ENCODE data around the gene SHISAL1. TPM values are rescaled to one million over a fixed set of nuclear protein-coding genes. Genes with fewer than 3 reads are reported as not detected.

The SHISAL1 gene
- total RNA-seq, 1 donor from 2014 or later: 6.5 TPM

DNA sequence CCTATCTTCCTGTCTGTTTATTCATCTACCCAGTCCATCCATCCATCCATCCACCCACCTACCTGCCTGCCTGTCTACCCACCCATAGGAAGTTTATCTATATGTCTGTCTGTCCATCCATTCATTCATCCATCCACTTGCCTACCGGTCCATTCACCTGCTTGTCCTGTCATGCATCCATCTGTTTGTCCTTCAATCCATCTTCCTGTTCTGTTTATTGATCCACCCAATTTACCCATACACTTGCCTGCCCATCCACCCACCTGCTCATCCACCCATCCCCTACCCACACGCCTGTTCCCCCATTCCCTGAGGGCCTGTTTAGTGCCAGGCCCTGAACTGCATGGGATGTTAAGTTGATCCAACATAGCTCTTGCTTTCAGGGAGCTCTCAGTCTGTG, 113.6 kb downstream of the SHISAL1 start:
- TF ChIP-seq CTCF (IDR thresholded peaks at IDR 0.05; ENCODE audit: unreplicated experiment): no peak
- no peaks in the 10 kb centered on the region for H3K9me3 Mint-ChIP-seq (ENCODE audit: unreplicated experiment)
- H3K27ac Mint-ChIP-seq (ENCODE audit: unreplicated experiment): no peak overlapping the region
- no peak overlapping the region for H3K4me3 Mint-ChIP-seq (ENCODE audit: unreplicated experiment)
- H3K4me1 Mint-ChIP-seq (ENCODE audit: unreplicated experiment): no peaks in the 10 kb centered on the region
- no peak for DNase-seq (ENCODE audit: low spot score)
- H3K27me3 Mint-ChIP-seq (ENCODE audit: unreplicated experiment): peaks cover 1% of the 10 kb centered on the region
- no peaks in the 10 kb centered on the region for H3K36me3 Mint-ChIP-seq (ENCODE audit: low read depth, unreplicated experiment)

DNA sequence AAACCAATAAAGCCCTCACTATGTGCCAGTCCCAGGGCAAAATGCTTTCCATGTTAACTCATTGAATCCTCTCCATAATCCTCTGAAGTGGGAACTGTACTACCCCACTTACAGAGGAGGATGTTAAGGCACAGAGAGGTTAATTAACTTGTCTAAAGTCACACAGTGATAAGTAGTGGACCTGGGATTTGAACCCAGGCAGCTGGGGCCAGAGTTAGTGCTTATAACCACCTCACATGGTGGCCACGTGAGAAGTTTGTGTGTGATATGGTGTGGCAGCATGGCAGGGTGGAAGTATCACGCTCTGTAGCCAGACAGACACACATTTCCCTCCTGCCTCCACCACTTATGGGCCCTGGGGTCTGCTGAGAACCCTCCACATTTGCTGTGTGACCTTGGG, 115.5 kb downstream of the SHISAL1 start:
- H3K4me3 Mint-ChIP-seq (ENCODE audit: unreplicated experiment): no peak overlapping the region
- TF ChIP-seq CTCF (IDR thresholded peaks at IDR 0.05; ENCODE audit: unreplicated experiment): no peak
- H3K27me3 Mint-ChIP-seq (ENCODE audit: unreplicated experiment): peaks cover 1% of the 10 kb centered on the region
- H3K4me1 Mint-ChIP-seq (ENCODE audit: unreplicated experiment): no peaks in the 10 kb centered on the region
- no peak for DNase-seq (ENCODE audit: low spot score)
- H3K36me3 Mint-ChIP-seq (ENCODE audit: low read depth, unreplicated experiment): no peaks in the 10 kb centered on the region
- H3K9me3 Mint-ChIP-seq (ENCODE audit: unreplicated experiment): no peaks in the 10 kb centered on the region
- no peak overlapping the region for H3K27ac Mint-ChIP-seq (ENCODE audit: unreplicated experiment)

DNA sequence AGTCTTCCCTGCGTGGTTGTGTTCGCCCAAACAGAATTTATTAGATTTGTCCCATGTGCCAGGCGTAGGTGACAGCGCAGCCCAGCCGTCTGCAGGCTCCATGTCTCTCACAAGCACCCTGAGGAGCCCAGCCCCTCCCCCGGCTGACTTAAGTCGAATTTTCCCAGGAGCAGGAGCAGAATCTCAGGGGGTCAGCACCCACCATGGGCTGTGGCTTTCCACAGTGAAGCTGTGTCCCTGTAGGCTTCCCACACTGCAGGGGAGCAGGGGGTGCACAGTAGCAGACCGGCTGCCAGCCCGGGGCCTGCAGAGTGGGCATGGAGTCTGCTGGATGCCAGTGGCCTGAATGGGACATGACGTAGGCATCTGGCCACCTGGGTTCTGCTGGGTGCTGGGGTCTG, 116.0 kb downstream of the SHISAL1 start:
- TF ChIP-seq CTCF (IDR thresholded peaks at IDR 0.05; ENCODE audit: unreplicated experiment): no peak
- Mint-ChIP-seq H3K9me3 (ENCODE audit: unreplicated experiment) (no peaks in the 10 kb centered on the region), H3K4me3 (ENCODE audit: unreplicated experiment) (no peak overlapping the region), H3K27me3 (ENCODE audit: unreplicated experiment) (peaks cover 1% of the 10 kb centered on the region), H3K36me3 (ENCODE audit: low read depth, unreplicated experiment) (no peaks in the 10 kb centered on the region), H3K27ac (ENCODE audit: unreplicated experiment) (no peak overlapping the region), H3K4me1 (ENCODE audit: unreplicated experiment) (no peaks in the 10 kb centered on the region)
- DNase-seq (ENCODE audit: low spot score): no peak

GRCh38 chr22:44196241-44196640, 116.5 kb downstream of the SHISAL1 start:
- no peak for TF ChIP-seq CTCF (IDR thresholded peaks at IDR 0.05; ENCODE audit: unreplicated experiment)
- H3K36me3 Mint-ChIP-seq (ENCODE audit: low read depth, unreplicated experiment): no peaks in the 10 kb centered on the region

GRCh38 chr22:44195189-44195871, 117.4 kb downstream of the SHISAL1 start:
- Mint-ChIP-seq H3K27ac (ENCODE audit: unreplicated experiment) (no peak overlapping the region), H3K4me1 (ENCODE audit: unreplicated experiment) (no peaks in the 10 kb centered on the region), H3K27me3 (ENCODE audit: unreplicated experiment) (peaks cover 1% of the 10 kb centered on the region), H3K9me3 (ENCODE audit: unreplicated experiment) (no peaks in the 10 kb centered on the region), H3K4me3 (ENCODE audit: unreplicated experiment) (no peak overlapping the region), H3K36me3 (ENCODE audit: low read depth, unreplicated experiment) (no peaks in the 10 kb centered on the region)
- TF ChIP-seq CTCF (IDR thresholded peaks at IDR 0.05; ENCODE audit: unreplicated experiment): no peak
- DNase-seq (ENCODE audit: low spot score): no peak

More at GRCh38 chr22:44196241-44196640, 116.5 kb downstream of the SHISAL1 start:
- no peak for DNase-seq (ENCODE audit: low spot score)
- Mint-ChIP-seq H3K27me3 (ENCODE audit: unreplicated experiment) (peaks cover 1% of the 10 kb centered on the region), H3K4me3 (ENCODE audit: unreplicated experiment) (no peak overlapping the region), H3K27ac (ENCODE audit: unreplicated experiment) (no peak overlapping the region), H3K9me3 (ENCODE audit: unreplicated experiment) (no peaks in the 10 kb centered on the region), H3K4me1 (ENCODE audit: unreplicated experiment) (no peaks in the 10 kb centered on the region)

All from endothelial cell (in vitro differentiated cells).